Stomach (tissue), 9 donors: Measurements from ENCODE around the gene EEFSEC. TPM values are rescaled to one million over a fixed set of nuclear protein-coding genes. Genes with fewer than 3 reads are reported as not detected.

Experiments used
- DNase-seq, 2 donors: peaks; one replicate each; pipeline versions ENCODE4 v3.0.0 to v3.0.0-alpha.2; 2013 to 2019
- H3K27ac ChIP-seq, 5 donors: fragments of 200-600 bp in 4 of 5; sonication (generic) in 4 of 5; one replicate each; pipeline ENCODE4 v1.5.1; 2013 to 2019; ENCODE audit warnings: mild to moderate bottlenecking in 1 of 5, moderate library complexity in 1 of 5
- H3K27me3 ChIP-seq, 3 donors: fragments of 200-600 bp; sonication (generic); one replicate each; pipeline ENCODE4 v1.5.1; 2017 to 2019; ENCODE audit warnings: mixed run types in 1 of 3
- H3K36me3 ChIP-seq, 4 donors: fragments of 200-600 bp; sonication (generic); 1 replicate in 3 of 4; 2 replicates in 1 of 4; pipeline ENCODE4 v1.5.1; 2016 to 2019
- H3K4me1 ChIP-seq, 4 donors: fragments of 200-600 bp; sonication (generic); one replicate each; pipeline ENCODE4 v1.5.1; 2016 to 2019
- H3K4me3 ChIP-seq, 4 donors: fragments of 200-600 bp; sonication (generic) in 3 of 4; one replicate each; pipeline ENCODE4 v1.5.1; 2016 to 2019; ENCODE audit warnings: mild to moderate bottlenecking in 1 of 4
- H3K9me3 ChIP-seq, 4 donors: fragments of 200-600 bp; sonication (generic); one replicate each; pipeline ENCODE4 v1.5.1; 2016 to 2019
- EP300 ChIP-seq: sonication (generic); formaldehyde crosslinking; IDR thresholded peaks from one replicate; pipeline ENCODE4 v1.6.1; 2017; ENCODE audit warnings: antibody characterized with exemption
- POLR2A ChIP-seq, 4 donors: fragments of 450-650 bp; IDR thresholded peaks; one replicate each; pipeline ENCODE4 v1.6.1; 2016; ENCODE audit warnings: antibody characterized with exemption in 4 of 4, control low read depth in 2 of 4, mild to moderate bottlenecking in 1 of 4, moderate library complexity in 1 of 4
- POLR2AphosphoS5 ChIP-seq, 3 donors: sonication (generic); formaldehyde crosslinking; IDR thresholded peaks; one replicate each; pipeline ENCODE4 v1.6.1; 2016; ENCODE audit warnings: antibody characterized with exemption in 3 of 3
- WGBS, 5 donors: extraction: QIAGEN DNeasy Blood & Tissue Kit in 3 of 5; methylation state at CpG; one replicate each; pipeline versions ENCODE4 v1.1.5 to v1.1.7; 2013 to 2018; 5-methylcytosine and 5-hydroxymethylcytosine counted together
- intact Hi-C: fragments of 100-400 bp; cut with DNase I; formaldehyde crosslinking; loops from one replicate; pipeline ENCODE4 v1.15.1; 2023; ENCODE audit warnings: low total_unique reads
- polyA plus RNA-seq, 3 donors: library from polyadenylated mRNA; stranded (reverse); fragments of 200-250 nt; gene quantifications; one replicate each; pipeline ENCODE4 v1.2.3, GENCODE V29; 2013
- total RNA-seq, 5 donors: library from RNA; depleted of rRNA; stranded (reverse); fragments of >200 nt; gene quantifications; one replicate each; pipeline versions ENCODE4 v1.1.0 to v1.2.3, GENCODE V29; 2014 to 2016
- TF ChIP-seq, protein P1 (sequence below), 7 experiments: fragments of 450-650 bp in 4 of 7; fragments of 200-600 bp in 3 of 7; sonication (generic) in 3 of 7; IDR thresholded peaks; one replicate each; pipeline ENCODE4 v1.5.1; 2016 to 2019; ENCODE audit warnings: antibody characterized with exemption in 7 of 7, control low read depth in 2 of 7, mild to moderate bottlenecking in 1 of 7
- donor health status: healthy with polysubstance abuse.
- donor health status: Bipolar disorder and iron deficiency.
- donor health status: healthy.

Gene EEFSEC
- total and polyA plus RNA-seq, 8 donors: 5.0 to 39.1 (median 13.2) TPM

DNA sequence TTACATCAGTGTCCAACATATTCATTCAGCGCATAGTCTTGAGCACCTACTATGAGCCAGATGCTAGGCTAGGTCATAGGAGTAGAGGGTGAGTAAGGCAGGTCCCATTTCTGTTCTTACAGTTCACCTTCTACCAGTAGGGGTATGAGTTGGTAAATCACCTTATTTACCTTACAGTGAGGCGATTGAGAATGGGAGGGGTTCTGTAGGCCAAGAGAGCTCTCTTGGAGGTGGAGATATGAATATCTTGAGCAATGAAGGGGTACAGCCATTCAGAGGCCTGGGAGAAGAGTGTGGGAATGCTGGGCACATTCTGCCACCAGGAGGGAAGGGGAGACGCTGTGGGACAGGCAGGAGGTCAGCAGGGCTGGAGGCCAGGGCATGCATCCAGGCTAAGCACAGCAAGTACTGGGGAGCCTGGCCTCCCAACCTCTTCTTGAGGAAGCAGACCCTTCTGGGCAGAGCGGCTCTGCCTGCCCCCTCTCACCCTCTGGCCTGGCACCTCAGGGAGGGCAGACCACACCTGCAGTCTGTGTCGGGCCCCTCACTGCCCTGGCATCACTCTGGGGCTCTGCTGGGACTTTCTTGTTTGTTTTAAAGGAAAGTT lies 123.4 kb downstream of the EEFSEC start:
- H3K4me3 ChIP-seq: no peak overlapping the region
- intact Hi-C loops: no loop called here
- DNase-seq: no peak

DNA sequence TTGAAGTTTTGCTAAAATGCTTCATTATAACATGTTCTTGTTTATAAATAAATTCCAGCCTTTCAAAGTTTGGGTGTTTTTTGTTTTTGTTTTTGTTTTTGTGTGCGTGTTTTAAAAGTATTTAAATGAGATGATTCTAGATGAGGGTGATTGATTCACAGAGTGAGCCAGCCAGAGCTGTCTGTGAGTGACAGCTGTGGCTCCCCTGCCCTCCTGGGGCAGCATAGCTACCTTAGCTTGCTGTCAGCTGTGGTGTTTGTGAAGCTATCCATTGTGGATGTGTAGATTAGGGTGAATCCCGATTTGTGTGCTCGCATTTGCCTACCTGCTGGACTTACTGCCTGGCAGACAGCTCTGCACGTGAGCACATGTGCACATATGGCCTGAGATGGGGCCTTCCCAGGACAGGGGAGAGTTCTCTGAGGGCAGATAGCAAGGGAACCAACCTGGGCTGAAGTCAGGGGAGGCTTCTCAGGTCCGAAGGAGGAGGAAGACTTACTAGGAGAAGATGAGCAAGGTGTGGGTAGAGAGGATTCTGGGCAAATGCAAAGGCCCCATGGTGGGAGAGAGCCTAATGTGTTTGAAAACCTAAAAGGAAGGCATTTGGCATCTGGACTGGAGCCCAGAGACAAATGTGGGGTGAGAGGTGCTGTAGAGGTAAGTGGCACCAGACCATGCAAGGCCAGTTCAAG lies 124.2 kb downstream of the EEFSEC start:
- no peak for TF ChIP-seq EP300
- TF ChIP-seq, protein P1, sequence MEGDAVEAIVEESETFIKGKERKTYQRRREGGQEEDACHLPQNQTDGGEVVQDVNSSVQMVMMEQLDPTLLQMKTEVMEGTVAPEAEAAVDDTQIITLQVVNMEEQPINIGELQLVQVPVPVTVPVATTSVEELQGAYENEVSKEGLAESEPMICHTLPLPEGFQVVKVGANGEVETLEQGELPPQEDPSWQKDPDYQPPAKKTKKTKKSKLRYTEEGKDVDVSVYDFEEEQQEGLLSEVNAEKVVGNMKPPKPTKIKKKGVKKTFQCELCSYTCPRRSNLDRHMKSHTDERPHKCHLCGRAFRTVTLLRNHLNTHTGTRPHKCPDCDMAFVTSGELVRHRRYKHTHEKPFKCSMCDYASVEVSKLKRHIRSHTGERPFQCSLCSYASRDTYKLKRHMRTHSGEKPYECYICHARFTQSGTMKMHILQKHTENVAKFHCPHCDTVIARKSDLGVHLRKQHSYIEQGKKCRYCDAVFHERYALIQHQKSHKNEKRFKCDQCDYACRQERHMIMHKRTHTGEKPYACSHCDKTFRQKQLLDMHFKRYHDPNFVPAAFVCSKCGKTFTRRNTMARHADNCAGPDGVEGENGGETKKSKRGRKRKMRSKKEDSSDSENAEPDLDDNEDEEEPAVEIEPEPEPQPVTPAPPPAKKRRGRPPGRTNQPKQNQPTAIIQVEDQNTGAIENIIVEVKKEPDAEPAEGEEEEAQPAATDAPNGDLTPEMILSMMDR (IDR thresholded peaks at IDR 0.05): no peak
- no peak for TF ChIP-seq POLR2A (IDR thresholded peaks at IDR 0.05)
- TF ChIP-seq POLR2AphosphoS5 (IDR thresholded peaks at IDR 0.05): no peak
- whole genome bisulfite sequencing, 5 donors: 91 to 96% (median 92%) methylated on average over 4 to 5 of the region's 5 CpGs
- Histone ChIP-seq H3K9me3 (no peaks in the 10 kb centered on the region), H3K27ac (no peak overlapping the region), H3K36me3 (peaks cover 0 to 3% (median 2%) of the 10 kb centered on the region in 4 donors), H3K27me3 (no peaks in the 10 kb centered on the region), H3K4me1 (peaks cover 8 to 55% (median 30%) of the 10 kb centered on the region in 4 donors), H3K4me3 (no peak overlapping the region)
- intact Hi-C loops: no loop called here
- DNase-seq: no peak

More for the DNA sequence above, 123.4 kb downstream of the EEFSEC start:
- WGBS, 5 donors: 75 to 88% (median 85%) methylated on average over 5 of the region's 5 CpGs
- H3K4me1 ChIP-seq: peaks cover 8 to 46% (median 22%) of the 10 kb centered on the region in 4 donors
- no peak overlapping the region for H3K27ac ChIP-seq
- no peaks in the 10 kb centered on the region for H3K9me3 ChIP-seq
- peaks cover 0 to 11% (median 10%) of the 10 kb centered on the region in 4 donors for H3K36me3 ChIP-seq
- no peaks in the 10 kb centered on the region for H3K27me3 ChIP-seq
- no peak for TF ChIP-seq EP300
- TF ChIP-seq, protein P1 (IDR thresholded peaks at IDR 0.05): no peak
- no peak for TF ChIP-seq POLR2AphosphoS5 (IDR thresholded peaks at IDR 0.05)
- no peak for TF ChIP-seq POLR2A (IDR thresholded peaks at IDR 0.05)

DNA sequence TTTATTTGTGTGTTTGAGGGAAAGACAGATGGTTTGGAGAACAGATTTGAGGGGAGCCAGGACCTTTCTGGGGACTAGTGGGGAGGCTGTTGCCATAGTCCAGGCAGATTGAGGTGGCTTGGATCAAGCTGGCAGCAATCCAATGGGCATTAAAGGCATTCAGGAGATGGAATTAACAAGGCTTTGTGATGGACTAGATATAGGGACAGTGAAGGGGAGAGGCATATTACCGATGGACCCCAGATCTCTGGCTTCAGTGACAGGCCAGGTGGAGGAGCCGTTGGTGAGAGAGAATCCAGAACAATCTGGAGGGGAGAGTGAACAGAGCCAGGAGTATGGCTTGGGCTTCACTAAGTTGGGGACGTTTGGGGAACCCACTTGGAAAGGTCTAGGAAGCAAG lies 124.8 kb downstream of the EEFSEC start:
- H3K36me3 ChIP-seq: peaks cover 0 to 5% (median 2%) of the 10 kb centered on the region in 4 donors
- intact Hi-C loops: no loop called here
- H3K27ac ChIP-seq: peak overlapping the region in 1 of 5 donors; percentile 15
- no peak overlapping the region for H3K4me3 ChIP-seq
- peaks cover 8 to 61% (median 33%) of the 10 kb centered on the region in 4 donors for H3K4me1 ChIP-seq
- 66 to 86% (median 75%) methylated on average over 3 of the region's 3 CpGs for WGBS, 5 donors
- TF ChIP-seq POLR2AphosphoS5 (IDR thresholded peaks at IDR 0.05) (no peak), POLR2A (IDR thresholded peaks at IDR 0.05) (no peak), EP300 (no peak)
- TF ChIP-seq, protein P1 (IDR thresholded peaks at IDR 0.05): no peak
- no peaks in the 10 kb centered on the region for H3K27me3 ChIP-seq
- H3K9me3 ChIP-seq: no peaks in the 10 kb centered on the region
- no peak for DNase-seq

DNA sequence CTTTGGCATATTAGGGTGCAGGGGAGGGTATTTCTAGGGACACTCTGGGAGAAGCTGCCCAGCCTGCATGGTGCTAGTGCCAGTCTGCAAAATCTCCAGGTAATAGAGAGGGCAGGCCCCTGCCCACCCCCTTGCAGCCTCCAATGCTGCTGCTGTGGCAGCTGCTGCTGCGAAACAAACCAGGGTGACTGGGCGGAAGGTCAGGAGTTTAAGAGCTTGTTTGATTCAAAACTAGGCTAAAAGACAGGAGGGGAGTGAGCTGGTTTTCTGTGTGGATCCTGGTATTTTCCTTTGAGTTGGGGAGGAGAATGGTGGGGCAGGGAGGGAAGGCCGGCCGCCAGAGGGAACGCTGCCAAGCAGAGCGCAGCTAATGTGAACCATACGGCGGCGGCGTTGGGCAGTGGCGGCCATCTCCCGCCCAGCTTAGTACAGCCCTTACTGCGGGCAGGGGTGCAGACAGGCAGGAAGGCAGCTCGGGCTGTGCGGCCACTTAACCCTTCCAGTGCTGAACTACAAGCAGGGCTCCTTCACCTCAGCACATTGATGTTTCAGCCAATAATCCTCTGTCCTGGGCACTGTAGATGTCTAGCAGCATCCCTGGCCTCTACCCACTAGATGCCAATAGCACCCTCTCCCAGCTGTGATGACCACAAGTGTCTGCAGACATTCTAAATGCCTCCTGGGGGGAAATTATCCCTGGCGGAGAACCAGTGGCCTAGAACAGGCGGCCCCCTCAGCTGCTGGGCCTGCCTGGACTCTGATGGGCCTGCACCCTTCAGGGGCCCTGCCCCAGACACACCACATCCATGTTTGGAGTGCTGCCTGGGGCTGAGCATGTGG lies 125.7 kb downstream of the EEFSEC start:
- Histone ChIP-seq H3K4me1 (peaks cover 8 to 65% (median 33%) of the 10 kb centered on the region in 4 donors), H3K4me3 (peak overlapping the region in 1 of 4 donors; percentile 3), H3K36me3 (peaks cover 0 to 13% (median 2%) of the 10 kb centered on the region in 4 donors), H3K27ac (peak overlapping the region in 3 of 5 donors; percentile 9 to 34 (median 15)), H3K27me3 (no peaks in the 10 kb centered on the region), H3K9me3 (no peaks in the 10 kb centered on the region)
- WGBS, 5 donors: 33 to 37% (median 33%) methylated on average over 15 to 17 of the region's 17 CpGs
- no peak for TF ChIP-seq EP300
- peak in 1 of 3 donors; percentile 3 for TF ChIP-seq POLR2AphosphoS5 (IDR thresholded peaks at IDR 0.05)
- DNase-seq: peak; percentile 62 to 92
- intact Hi-C loops: no loop called here
